NCI-H1930 (cell line): Measurements from ENCODE around the gene PROM2.
"Not testable (repeated sequence)": the region's sequence is repeated elsewhere in the genome, so short reads cannot be mapped to it uniquely, and the experiment has no call there.

Source experiments
- DNase-seq, 2 experiments: peaks; one replicate each; lab custom pipeline; 2025; lab: John Stamatoyannopoulos, UW

PROM2 gene

DNA sequence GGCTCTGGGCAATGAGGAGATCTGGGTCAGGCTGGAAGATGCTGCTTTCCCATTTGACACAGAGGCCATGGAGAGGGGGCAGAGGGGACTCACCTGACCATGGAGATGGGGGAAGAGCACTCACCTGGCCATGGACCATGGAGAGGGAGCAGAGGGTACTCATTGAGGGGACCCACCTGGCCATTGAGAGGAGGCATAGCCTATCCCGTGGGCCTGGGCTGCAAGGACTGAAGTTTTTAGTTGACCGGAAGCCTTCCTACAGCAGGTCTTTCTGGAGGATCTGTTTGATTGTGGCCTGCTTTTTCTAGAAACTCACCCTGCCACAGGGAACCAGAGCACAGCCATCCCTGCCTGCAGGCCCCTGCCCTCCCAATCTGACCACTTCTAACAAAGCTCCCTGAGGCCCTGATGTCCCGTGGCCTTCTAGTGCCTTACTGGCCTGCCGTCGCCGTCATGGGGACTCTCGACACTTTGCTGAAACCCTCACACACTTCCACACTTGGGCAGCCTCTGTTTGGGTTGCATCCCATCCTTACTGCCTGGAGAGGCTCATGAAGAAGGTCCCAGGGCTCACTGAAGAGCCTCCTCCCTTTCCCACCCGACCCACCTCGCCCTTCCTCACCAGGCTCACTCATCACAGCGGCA lies 5.1 kb upstream of the PROM2 start:
- no peak for DNase-seq

DNA sequence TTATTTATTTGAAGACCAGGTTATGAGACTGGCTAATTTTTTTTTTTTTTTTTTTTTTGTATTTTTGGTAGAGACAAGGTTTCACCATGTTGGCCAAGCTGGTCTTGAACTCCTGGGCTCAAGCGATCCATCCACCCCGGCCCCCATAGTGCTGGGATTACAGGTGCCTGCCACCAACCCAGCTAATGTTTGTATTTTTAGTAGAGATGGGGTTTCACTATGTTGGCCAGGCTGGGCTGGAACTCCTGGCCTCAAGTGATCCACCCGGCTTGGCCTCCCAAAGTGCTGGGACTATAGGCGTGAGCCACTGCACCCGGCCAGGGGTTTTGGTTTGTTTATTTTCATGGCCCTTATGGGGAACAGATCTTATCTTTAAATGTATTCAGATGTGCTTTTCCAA lies 4.5 kb upstream of the PROM2 start:
- DNase-seq: not testable (repeated sequence)

- no peak for DNase-seq
Measured at GRCh38 chr2:95270541-95271081, 3.6 kb upstream of the PROM2 start.

DNA sequence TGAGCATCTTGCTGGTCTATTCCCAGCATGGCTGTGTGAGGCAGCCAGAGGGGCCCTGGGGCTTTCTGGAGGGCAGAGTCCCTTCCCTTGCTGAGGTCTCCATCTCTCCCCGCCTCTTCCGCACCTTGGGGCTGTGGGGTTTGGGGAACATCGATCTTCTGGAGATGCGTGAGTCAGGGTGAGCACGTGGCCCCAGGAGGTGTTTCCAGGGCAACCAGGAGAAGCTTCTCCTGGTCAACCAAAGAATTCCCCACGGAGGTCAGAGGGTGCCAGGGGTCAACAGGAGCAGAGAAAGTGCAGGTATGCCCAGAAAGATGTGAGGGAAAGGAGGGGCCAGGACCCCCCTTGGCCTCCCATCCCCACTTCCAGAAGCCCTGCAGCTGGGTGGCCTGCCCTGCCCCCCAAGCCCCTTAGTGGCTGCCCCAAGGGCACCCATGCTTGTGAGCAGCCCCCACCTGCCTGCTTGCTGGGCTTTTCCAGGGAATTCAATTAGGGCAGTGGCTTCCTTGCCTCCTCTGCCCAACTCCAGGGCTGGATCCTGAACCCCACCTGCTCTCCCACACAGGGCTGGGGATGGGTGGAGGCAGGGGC lies 2.8 kb upstream of the PROM2 start:
- no peak for DNase-seq

DNA sequence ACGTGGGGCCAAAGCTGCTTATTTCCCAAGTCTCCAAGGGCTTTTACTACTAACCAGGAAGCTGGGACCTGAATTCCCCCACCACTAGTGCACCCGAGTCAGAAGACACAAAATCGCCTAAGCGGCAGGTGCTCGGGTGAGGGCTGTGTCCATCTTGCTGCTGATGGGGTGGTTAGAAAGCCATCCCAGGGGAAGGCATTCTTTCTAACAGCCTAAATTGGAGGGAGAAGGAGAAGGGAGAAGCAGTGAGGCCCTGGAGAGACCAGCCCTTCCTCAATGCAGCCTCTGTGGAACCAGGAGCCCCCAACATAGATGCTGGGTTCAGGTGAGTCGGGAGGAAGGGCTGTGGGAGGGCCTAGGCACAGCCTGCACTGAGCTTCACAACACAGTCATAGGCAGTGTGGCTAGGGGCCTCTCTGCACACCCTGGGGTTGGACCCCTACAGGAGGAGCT lies 1.9 kb upstream of the PROM2 start:
- no peak for DNase-seq

GRCh38 chr2:95272781-95273180 lies 1.5 kb upstream of the PROM2 start:
- DNase-seq: no peak

- no peak for DNase-seq
Measured at GRCh38 chr2:95273566-95274290, 521 bp upstream of the PROM2 start.

GRCh38 chr2:95275151-95275515 lies 884 bp downstream of the PROM2 start:
- no peak for DNase-seq

GRCh38 chr2:95275601-95276243 lies 1.5 kb downstream of the PROM2 start:
- DNase-seq: no peak

GRCh38 chr2:95276244-95276887 lies 2.1 kb downstream of the PROM2 start:
- no peak for DNase-seq

DNA sequence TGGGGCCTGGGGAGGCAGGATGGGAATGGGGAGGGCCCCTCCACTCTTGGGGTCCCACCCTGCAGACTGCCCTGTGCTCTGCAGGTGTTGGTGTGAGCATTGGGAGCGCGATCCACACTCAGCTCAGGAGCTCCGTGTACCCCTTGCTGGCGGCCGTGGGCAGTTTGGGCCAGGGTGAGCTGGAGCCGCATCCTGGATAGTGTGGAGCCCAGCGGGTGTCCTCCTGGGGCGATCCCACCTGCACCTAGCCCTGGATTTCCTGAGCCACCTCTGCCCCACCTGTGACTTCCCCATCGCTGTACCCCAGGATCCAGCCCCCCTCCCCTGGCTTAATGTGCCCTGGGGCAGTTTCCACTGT lies 2.6 kb downstream of the PROM2 start:
- no peak for DNase-seq

- no peak for DNase-seq
Measured at GRCh38 chr2:95277246-95277906, 3.1 kb downstream of the PROM2 start.

GRCh38 chr2:95278051-95278471 lies 3.8 kb downstream of the PROM2 start:
- DNase-seq: no peak

DNA sequence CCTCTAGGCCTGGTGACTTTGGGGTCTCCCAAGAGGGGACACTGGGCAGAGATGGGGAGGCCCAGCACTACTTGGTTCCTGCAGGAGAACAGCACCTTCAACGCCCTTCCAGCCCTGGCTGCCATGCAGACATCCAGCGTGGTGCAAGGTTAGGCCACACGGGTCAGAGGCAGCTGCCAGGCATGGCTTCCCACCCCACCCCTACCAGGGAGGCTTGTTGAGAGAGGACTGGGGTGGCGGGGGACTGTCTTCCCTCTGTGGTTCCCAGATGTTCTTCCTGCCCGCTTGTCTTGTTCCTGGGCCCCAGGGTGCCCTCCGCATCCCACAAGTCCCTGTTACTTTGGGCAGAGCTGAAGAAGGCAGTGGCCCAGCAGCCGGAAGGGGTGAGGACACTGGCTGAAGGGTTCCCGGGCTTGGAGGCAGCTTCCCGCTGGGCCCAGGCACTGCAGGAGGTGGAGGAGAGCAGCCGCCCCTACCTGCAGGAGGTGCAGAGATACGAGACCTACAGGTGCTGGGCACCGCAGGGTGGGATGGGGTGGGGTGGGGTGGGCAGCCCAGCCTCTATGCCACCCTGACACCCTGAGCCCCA lies 4.5 kb downstream of the PROM2 start:
- no peak for DNase-seq

DNA sequence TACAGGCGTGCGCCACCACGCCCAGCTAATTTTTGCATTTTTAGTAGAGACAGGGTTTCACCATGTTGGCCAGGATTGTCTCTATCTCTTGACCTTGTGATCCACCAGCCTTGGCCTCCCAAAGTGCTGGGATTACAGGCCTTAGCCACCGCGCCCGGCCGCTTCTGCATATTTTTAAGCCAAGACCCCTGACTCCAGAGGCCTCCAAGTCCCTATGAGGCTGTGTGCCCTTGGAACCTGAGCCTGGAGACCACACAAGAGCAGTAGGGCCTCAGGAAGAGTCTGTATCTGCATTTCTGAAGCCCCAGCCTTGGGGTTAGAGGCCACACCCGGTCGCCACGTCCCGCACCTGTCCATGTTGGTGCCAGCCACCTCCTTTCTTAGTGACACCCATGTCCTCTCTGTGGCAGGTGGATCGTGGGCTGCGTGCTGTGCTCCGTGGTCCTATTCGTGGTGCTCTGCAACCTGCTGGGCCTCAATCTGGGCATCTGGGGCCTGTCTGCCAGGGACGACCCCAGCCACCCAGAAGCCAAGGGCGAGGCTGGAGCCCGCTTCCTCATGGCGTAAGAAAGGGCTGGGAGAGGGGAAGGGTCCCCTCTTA lies 5.3 kb downstream of the PROM2 start:
- no peak for DNase-seq

DNA sequence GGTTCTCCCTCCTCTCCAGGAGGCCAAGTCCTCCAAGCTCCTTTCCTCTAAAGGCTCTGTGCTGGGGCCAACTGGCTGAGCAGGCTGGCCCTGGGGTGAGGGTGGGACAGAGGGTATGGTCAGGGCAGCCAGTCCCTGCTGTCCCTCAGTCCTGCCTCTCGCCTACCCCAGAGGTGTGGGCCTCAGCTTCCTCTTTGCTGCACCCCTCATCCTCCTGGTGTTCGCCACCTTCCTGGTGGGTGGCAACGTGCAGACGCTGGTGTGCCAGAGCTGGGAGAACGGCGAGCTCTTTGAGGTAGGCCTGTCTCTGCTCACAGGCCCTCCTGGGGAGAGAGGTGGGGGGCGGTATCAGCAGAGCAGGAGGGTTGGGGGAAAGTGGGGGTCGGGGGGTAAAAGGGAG lies 6.8 kb downstream of the PROM2 start:
- no peak for DNase-seq

- no peak for DNase-seq
Measured at GRCh38 chr2:95281786-95282185, 7.5 kb downstream of the PROM2 start.

DNA sequence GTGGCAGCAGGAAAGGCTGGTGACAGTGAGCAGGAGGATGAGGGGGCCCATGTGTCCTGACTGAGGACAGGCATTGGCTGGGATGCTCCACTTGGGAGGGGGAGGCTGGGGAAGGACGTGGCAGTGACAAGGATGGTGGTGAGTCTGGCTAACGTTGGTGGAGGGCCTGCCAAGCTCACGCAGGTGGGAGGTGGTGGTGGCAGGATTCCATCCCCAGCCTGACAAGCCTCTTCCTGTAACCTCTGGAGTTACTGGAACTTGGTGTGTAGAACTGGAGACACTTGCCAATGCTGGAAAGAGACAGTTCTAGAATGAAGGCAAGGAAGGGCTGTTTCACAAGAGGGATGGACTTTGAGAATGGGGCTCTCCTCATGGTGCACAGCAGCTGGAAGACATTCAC lies 8.2 kb downstream of the PROM2 start:
- no peak for DNase-seq

DNA sequence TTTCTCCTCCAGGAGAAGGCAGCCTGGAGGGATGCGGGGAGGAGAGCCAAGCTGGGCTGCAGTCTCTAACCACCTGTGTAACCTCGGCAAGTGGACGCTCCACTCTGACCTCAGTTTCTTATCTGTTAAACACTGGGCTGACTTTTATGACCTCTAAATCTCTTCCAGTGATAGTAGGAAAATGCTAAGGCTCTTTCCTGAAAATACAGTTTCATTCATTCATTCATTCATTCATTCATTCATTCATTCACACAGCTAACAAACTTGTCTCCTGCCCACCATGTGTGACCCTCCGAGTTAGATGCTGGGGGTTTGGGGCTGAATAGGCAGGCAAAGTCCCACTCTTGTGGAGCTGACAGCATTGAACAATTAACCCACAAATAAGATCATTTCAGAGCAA lies 9.3 kb downstream of the PROM2 start:
- no peak for DNase-seq

GRCh38 chr2:95284886-95285541 lies 10.8 kb downstream of the PROM2 start:
- no peak for DNase-seq
